VCaP (cell line): Measurements from ENCODE around the gene CLK3.

Source experiments
- H3K27ac ChIP-seq: fragments of 450-650 bp; 2 replicates; pipeline ENCODE4 v1.5.1; 2017
- CTCF ChIP-seq: fragments of 450-650 bp; conservative IDR thresholded peaks from 2 replicates; pipeline ENCODE4 v1.5.1; 2017; ENCODE audit warnings: mild to moderate bottlenecking, moderate library complexity

The CLK3 gene

GRCh38 chr15:74663303-74664027, 47.8 kb downstream of the CLK3 start:
- TF ChIP-seq CTCF = no peak
- peak overlapping the region; percentile 82 for H3K27ac ChIP-seq

GRCh38 chr15:74664028-74664616, 48.5 kb downstream of the CLK3 start:
- H3K27ac ChIP-seq = peak overlapping the region; percentile 82
- TF ChIP-seq CTCF = no peak

GRCh38 chr15:74664670-74665069, 49.0 kb downstream of the CLK3 start:
- no peak for TF ChIP-seq CTCF
- H3K27ac ChIP-seq = peak overlapping the region; percentile 82

GRCh38 chr15:74667975-74668374, 52.3 kb downstream of the CLK3 start:
- no peak overlapping the region for H3K27ac ChIP-seq
- no peak for TF ChIP-seq CTCF

GRCh38 chr15:74669627-74670026, 54.0 kb downstream of the CLK3 start:
- no peak overlapping the region for H3K27ac ChIP-seq
- no peak for TF ChIP-seq CTCF

- H3K27ac ChIP-seq = no peak overlapping the region
- no peak for TF ChIP-seq CTCF
Measured at GRCh38 chr15:74674161-74674560, 58.5 kb downstream of the CLK3 start.

- TF ChIP-seq CTCF = no peak
- H3K27ac ChIP-seq = no peak overlapping the region
Measured at GRCh38 chr15:74676801-74677200, 61.2 kb downstream of the CLK3 start.
